GM21576 (cell line): Measurements from ENCODE around the gene LRPAP1.

Experiments used
- ATAC-seq: cut with Tn5 transposase; IDR thresholded peaks from one replicate; pipeline ENCODE4 v1.9.1; 2021; ENCODE audit warnings: mild to moderate bottlenecking, moderate library complexity; ENCODE audit not compliant: unreplicated experiment

Gene LRPAP1

GRCh38 chr4:3501825-3502425, 30.3 kb downstream of the LRPAP1 start:
- no peak for ATAC-seq

- no peak for ATAC-seq
Measured at GRCh38 chr4:3501126-3501824, 30.9 kb downstream of the LRPAP1 start.

- ATAC-seq = no peak
Measured at GRCh38 chr4:3500634-3501101, 31.6 kb downstream of the LRPAP1 start.

GRCh38 chr4:3500111-3500510, 32.1 kb downstream of the LRPAP1 start:
- no peak for ATAC-seq

DNA sequence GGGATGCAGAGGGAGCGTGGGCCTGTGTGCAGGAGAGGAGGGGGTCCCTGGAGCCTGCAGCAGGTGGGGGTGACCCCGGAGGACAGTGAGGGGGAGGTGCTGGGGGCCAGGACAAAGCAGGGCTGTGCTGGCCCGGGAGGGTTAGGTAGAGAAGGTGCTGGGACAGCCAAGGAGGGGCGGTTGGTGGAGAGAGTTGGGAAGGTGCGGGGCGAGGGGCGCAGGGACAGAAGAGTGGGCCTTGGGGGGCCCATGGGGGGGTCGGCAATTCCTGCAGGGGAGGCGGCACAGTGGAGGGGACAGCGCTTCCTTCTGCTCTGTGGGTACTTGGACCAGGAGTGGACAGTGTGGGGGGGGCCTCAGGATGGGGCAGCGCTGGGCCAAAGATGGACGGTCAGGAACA, 32.5 kb downstream of the LRPAP1 start:
- ATAC-seq = no peak

- no peak for ATAC-seq
Measured at GRCh38 chr4:3498901-3499510, 33.2 kb downstream of the LRPAP1 start.

DNA sequence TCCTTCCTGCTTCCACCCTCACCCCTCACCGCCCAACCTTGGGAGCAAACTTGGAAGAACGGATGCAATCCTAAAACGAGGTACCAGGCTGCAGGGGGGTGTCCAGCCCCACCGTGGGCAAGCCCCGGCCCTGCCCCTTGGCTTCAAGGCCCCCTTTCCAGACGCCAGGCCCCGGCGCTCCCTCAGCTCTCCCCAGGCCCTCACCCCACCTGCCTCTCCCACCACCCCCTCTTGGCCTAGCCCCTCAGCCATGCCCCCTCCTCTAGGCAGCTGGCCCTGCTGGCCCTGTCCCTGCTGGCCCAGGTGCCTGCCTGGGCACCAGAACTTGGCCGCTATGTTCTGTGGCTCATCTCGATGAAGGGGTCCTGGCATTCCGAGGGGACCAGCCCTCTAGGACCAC, 33.8 kb downstream of the LRPAP1 start:
- no peak for ATAC-seq

DNA sequence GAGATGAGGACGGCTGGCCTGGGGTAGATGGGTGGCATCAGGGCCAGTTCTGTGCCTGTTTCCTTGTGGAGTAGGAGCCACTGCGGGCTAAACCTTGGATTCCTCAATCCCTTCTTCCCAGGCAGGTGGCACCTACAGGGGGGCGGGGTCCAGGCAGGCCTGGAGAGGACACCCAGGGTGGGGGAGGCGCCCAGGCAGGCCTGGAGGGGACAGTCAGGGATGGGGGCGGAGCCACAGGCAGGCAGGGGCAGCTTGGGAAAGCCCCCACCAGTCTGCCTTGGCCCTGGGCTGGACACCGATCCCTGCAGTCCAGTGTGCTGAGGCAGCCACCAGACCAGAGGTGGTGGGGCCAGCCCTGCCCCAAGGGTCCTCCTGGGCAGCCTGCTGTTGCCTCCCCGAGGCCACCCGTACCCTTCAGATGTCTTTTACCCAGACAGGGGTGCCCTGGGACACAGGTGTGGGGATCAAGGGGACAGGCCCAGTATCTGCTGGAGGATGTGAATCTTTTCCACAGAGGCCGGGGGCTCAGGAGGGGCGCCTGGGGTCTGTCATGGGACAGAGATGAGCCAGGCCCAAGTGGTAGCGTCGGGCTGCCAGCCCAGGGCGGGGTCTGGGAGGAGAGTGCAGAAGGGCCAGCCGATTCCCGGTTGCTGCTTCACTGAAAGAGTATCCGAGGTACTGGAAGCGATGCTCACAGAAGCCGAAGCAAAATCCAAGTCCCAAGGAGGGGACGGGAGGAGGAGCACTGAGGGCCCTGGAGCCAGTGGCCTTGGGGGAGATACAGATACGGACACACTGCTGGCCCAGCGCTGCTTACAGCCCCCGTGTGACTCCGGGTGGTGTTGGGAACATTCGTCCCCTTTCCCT, 34.5 kb downstream of the LRPAP1 start:
- no peak for ATAC-seq

GRCh38 chr4:3497095-3497494, 35.1 kb downstream of the LRPAP1 start:
- no peak for ATAC-seq

DNA sequence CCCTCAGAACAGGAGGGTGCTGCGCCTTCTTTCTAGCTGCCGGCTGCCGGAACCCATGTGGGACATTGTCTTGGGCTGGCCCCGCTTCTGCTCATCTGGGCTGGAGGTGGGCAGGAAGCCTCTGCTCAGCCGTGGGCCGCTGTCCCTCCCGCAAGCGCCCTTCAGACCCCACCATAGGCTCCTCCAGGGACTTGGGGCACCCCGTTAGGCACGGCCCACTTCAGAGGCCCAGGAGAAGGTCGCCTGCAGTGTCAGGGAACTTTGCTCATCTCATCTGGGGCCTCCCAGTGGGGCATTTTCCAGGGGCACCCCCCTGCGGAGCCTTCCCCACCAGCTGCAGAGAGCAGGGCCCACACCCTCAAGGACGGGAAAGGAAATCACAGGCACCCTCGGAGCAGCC, 36.2 kb downstream of the LRPAP1 start:
- ATAC-seq = no peak

DNA sequence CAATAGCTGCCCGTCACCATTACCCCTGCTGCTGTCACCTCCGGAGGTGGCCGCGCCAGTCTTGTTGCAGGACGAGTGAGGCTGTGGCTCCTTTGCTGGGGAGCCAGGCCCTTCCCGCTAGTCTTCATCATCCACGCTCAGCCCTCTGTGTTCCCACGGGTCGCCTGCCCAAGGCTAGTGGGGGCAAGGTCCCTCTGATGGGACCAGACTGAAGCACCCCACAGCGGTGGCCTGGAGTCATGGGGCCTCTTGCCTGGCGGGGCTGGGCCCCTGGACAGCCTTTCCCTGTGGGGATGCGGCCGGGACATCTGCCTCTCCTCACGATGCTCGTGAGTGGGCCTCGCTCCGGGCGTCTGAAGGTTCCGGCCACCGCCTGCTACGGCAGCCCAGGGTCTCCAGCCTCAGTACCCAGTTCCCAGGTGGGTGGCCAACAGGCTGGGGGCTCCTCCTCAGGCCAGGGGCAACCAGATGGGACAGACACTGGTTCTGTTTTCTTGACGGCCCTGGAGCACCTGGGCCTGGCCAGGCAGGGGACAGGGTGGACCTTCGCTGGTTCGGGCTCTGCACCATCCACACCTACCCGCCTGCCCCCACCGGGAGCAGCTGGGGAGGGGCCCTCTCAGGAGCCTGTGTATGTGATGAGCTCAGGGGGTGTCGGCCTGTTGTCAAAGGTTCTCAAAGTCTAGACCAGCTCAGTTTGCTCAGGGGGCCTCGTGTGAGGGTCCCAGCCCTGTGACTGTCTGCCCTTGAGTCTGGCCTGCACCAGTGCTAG, 36.8 kb downstream of the LRPAP1 start:
- no peak for ATAC-seq

GRCh38 chr4:3494462-3494871, 37.8 kb downstream of the LRPAP1 start:
- ATAC-seq = no peak

DNA sequence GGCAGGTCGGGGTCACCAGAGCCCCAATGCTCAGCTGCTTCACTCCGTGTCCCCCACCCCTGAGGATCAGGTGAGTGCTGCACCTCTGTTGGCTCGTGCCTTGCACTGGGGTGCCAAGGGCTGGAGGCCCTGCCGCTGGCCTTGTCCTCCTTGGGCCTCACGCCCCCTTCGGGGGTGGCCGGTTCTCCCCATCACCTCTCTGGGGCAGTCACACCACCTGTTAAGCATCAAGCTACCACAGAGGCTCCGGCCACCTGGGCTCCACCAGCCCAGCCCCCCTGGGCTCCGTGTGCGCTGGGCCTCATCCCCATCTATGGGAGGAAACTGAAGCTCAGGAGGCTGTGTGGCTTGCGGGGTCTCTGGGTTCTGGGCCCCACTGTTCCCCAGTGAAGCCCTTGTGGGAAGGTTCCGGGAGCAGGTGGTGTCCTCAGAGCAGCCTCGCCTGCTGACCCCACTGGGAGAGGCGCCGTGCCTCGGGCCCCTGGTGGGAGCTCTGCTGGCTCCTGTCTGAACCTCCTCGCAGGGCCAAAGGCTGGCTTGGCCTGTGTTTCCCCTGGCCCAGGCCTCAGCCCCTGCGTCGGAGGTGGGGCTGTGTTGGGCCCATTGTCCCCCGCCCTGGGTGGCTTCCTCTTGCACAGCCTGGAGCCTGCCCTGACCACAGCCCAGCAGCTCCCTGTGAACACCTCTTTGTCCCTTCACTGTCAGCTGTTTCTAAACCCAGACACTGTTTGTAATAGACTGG, 38.3 kb downstream of the LRPAP1 start:
- no peak for ATAC-seq

GRCh38 chr4:3492741-3493719, 39.2 kb downstream of the LRPAP1 start:
- ATAC-seq = no peak

- no peak for ATAC-seq
Measured at GRCh38 chr4:3491681-3492405, 40.4 kb downstream of the LRPAP1 start.

GRCh38 chr4:3489451-3489962, 42.7 kb downstream of the LRPAP1 start:
- ATAC-seq = no peak

DNA sequence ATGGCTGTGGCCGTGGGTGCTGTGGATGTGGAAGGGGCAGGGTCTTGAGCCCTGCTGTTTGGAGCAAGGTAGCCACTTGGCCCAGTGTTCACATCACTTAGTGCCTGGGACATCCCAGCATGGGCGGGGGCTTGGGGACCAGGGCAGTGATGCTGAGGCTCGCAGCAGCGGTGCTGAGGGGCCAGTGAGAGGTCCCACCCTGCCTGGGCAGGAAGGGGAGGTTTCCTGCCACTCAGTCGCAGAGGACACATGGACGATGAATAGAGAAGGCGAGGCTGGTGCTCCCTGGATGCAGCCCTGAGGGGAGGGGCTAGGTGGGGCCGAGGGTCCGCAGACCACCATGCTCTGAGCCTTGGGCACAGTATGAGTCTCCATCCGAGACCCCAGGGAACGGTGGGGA, 43.4 kb downstream of the LRPAP1 start:
- no peak for ATAC-seq

DNA sequence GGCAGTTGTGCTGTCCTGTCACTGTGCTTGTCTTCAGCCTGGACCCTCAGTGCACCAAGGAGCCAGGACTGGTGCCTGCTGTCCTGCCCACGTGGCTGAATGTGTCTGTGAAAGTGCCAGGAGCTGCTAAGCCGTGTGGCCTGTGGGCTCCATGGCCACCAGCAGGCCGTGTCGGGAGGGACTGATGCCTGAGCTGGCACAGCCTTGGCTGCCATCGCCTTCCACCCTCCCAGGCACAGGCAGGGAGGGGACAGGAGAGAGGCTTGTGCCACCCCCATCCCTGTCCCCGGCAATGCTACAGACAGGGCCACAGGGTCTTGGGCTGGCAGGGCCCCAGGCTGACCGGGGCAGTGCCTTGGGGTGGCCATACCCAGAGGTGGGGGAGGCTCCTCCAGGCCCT, 44.4 kb downstream of the LRPAP1 start:
- no peak for ATAC-seq
